Choroid plexus epithelial cell (primary cell): ENCODE data around the gene THEM4.

Source experiments
- DNase-seq: peaks from one replicate; pipeline ENCODE4 v3.0.0-alpha.2; 2010; ENCODE audit warnings: low read depth
- H3K4me3 ChIP-seq: 2 replicates; pipeline ENCODE4 v1.5.1; 2011; ENCODE audit warnings: low read depth, mild to moderate bottlenecking, control low read depth, low read length, moderate library complexity
- TF ChIP-seq, protein P1 (sequence below): conservative IDR thresholded peaks from 2 replicates; pipeline ENCODE4 v1.5.1; 2011; ENCODE audit warnings: low read depth, mild to moderate bottlenecking, control low read depth, inconsistent platforms, low read length, moderate library complexity

THEM4 gene

DNA sequence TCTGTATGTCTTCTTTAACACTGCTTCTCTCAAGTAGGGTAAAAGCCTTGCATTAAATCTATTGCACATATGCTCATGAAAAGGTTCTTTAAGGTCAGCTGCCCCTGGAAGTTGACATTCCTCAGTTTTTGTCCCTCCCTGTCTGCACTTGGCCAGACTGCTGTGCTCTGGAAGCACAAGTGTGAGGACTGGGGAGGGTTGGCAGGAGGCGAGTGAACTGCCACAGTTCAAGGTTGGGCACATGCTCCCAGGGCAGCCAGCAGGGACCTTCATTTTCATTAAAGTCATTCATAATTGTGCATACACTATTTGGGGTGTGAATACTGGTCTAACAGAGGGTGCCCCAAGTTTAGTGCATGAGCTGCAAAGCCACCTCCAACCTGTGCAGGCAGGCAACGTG lies 44.9 kb downstream of the THEM4 start:
- H3K4me3 ChIP-seq = no peak overlapping the region
- TF ChIP-seq, protein P1, sequence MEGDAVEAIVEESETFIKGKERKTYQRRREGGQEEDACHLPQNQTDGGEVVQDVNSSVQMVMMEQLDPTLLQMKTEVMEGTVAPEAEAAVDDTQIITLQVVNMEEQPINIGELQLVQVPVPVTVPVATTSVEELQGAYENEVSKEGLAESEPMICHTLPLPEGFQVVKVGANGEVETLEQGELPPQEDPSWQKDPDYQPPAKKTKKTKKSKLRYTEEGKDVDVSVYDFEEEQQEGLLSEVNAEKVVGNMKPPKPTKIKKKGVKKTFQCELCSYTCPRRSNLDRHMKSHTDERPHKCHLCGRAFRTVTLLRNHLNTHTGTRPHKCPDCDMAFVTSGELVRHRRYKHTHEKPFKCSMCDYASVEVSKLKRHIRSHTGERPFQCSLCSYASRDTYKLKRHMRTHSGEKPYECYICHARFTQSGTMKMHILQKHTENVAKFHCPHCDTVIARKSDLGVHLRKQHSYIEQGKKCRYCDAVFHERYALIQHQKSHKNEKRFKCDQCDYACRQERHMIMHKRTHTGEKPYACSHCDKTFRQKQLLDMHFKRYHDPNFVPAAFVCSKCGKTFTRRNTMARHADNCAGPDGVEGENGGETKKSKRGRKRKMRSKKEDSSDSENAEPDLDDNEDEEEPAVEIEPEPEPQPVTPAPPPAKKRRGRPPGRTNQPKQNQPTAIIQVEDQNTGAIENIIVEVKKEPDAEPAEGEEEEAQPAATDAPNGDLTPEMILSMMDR = no peak
- DNase-seq = no peak

DNA sequence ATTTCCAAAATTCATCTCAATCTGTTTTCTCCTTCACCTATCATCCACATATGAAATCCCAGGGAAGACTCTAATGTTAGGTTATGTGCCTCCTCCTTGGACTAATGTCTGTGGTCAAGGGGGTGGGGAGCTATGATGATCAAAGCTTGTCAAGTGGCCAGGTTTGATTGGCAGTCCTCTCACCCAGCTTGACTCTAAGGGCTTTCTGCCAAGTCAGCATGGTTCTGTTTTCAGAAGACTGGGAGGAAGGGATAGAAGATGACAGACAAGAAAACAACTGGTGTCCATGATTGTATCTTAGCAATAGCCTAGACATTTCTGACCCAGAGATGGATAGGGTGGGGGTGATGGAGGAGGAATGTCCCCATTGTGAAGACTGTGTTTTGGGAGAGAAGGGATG lies 46.7 kb downstream of the THEM4 start:
- DNase-seq = no peak
- H3K4me3 ChIP-seq = no peak overlapping the region
- TF ChIP-seq, protein P1 = no peak

DNA sequence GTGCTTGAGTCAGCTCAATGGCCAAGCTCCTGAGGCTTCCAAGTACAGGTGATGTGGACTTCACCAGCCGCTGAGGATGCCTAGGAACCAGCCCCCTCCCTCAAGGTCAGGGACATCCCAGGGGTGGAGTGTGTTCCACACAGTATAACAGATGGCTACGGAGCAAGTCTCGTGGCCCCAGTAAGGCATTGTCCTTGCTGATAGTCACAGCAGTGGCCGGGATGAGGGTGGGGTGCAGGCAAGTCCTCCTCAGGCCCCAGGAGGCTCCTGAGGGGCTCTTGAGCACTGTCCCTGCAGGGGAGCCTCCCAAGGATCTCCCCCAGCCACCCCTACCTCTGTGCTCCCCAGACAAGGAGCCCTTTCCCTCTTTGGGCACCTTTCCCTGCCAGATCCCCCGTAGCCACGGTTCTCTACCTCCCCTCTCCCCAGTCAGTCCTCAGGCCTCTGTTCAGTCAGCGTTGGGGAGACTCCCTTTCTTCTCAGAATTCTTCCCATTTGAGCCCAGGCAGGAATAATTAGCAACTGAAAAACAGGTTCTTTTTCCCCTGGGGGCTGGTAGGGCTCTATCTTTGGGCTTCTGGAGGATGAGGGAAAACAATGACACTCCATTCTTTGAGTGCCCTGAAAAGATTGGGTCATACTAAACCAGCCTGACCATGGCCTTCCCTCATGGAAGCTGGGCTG lies 48.7 kb downstream of the THEM4 start:
- TF ChIP-seq, protein P1 = no peak
- H3K4me3 ChIP-seq = no peak overlapping the region
- DNase-seq = no peak

DNA sequence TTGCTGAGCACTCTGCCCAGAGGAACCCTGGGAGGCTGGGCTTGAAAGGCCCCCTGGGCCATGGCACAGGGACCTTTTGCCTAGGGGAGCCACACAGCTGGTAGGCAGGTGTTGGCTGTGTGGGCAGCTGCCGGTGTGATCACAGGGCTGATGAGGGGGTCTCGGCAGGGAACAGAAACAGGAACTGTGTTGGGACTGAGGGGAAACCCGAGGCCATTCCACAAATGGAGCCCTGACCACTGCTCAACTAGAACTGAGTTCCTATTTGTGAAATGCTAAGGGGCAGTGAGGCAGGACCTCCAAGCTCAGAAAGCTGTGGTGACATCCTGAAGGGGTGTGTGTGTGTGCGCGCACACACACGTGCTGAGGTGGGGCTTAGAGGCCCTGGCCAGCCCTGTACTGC lies 49.4 kb downstream of the THEM4 start:
- DNase-seq = no peak
- TF ChIP-seq, protein P1 = no peak
- no peak overlapping the region for H3K4me3 ChIP-seq

DNA sequence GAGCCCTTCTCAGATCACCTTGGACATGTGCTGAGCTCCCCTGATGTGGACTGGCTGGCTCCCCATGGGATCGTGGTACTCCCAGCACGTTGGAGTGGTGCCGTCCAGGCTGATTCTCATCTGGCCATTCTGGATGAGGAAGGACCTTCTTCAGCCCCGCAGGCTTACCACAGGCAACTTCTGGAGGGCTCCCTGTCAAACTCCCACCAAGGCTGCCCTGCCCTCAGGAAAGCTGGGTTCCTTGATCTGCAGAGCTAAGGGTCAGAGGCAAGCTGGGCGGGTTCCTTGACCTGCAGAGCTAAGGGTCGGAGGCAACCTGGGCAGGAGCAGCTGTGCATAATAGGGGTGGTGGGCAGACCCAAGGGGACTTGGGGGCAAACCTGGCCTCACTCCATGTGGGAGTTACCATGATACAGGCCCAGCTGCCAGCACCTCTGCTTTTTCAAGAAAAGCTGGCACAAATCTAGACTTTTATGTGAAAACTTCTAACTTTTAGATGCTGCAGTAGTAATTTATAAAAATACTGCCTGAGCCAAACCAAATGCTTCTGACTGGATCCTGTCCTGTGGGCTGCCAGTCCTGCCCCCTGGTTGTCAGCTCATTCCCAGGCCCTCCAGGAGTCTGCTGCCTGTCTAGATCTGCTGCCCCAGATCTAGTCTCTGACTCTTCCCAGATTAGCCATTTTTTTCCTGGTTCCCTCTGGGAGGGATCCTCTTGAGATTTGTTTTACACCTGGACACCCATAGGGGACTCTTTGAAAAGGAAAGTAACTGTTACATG lies 50.2 kb downstream of the THEM4 start:
- no peak for DNase-seq
- TF ChIP-seq, protein P1 = no peak
- H3K4me3 ChIP-seq = no peak overlapping the region

DNA sequence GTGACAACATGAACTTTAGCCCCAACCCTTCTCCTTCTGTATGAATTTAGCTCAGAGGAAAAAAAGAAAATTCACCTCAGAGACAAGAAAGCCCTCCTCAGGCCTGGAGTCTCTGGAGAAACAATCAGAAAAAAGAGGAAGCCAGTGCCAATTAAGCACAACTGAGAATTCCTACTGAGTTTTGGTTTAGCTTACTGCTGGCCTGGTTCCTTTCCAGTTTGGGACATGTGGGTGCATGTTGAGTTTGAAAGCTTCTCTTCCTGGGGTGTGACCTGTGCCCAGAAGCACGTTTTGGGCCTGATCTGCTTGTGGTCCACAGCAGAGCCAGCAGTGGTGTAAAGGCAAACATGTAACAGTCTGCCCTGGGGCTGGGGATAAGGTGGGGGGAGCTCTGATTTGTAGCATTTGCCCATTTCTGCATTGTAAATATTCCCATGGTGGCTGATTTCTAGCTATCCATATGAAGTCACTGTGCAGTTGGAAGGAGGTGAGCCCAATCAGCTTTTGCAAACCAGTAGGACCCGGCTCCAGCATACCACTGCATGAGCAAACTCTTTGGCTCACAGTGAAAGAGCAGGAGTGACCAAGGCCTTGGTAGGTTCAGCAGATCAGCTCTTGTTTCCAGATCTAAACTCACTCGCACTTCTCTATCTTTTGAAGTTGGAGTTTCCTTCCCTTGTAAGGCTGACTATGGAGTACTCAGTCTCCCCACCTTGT lies 51.1 kb downstream of the THEM4 start:
- TF ChIP-seq, protein P1 = no peak
- no peak for DNase-seq
- H3K4me3 ChIP-seq = no peak overlapping the region
